Ovary (tissue), 9 donors: ENCODE measurements around the gene CD247. TPM values are rescaled to one million over a fixed set of nuclear protein-coding genes. Genes with fewer than 3 reads are reported as not detected.

Source experiments
- DNase-seq, 5 donors: peaks; one replicate each; pipeline ENCODE4 v3.0.0-alpha.2; 2019 to 2020
- H3K27ac ChIP-seq, 2 donors: fragments of 200-600 bp; one replicate each; pipeline versions ENCODE4 v1.5.1 to v1.8.0; 2019 to 2022
- H3K27me3 ChIP-seq: fragments of 200-600 bp; one replicate; pipeline ENCODE4 v1.8.0; 2022
- H3K36me3 ChIP-seq: fragments of 200-600 bp; sonication (generic); one replicate; pipeline ENCODE4 v1.5.1; 2019
- H3K4me1 ChIP-seq: one replicate; pipeline ENCODE4 v1.8.1; 2013; ENCODE audit warnings: mild to moderate bottlenecking, moderate library complexity; ENCODE audit not compliant: insufficient read depth
- H3K4me3 ChIP-seq: fragments of 200-600 bp; sonication (generic); one replicate; pipeline ENCODE4 v1.5.1; 2017
- H3K9me3 ChIP-seq, 2 donors: fragments of 200-600 bp in 1 of 2; sonication (generic) in 1 of 2; one replicate each; pipeline versions ENCODE4 v1.5.1 to v1.8.1; 2013 to 2019; ENCODE audit warnings: mild to moderate bottlenecking in 1 of 2, moderate library complexity in 1 of 2
- CTCF ChIP-seq, 3 donors: fragments of 450-650 bp in 2 of 3; fragments of 200-600 bp in 1 of 3; IDR thresholded peaks; one replicate each; pipeline versions ENCODE4 v1.5.1 to v1.8.0; 2016 to 2022; ENCODE audit warnings: antibody characterized with exemption in 3 of 3, mild to moderate bottlenecking in 1 of 3
- EP300 ChIP-seq: sonication (generic); formaldehyde crosslinking; IDR thresholded peaks from one replicate; pipeline ENCODE4 v1.6.1; 2017; ENCODE audit warnings: antibody characterized with exemption
- POLR2A ChIP-seq: fragments of 450-650 bp; IDR thresholded peaks from one replicate; pipeline ENCODE4 v1.6.1; 2017; ENCODE audit warnings: antibody characterized with exemption, mild to moderate bottlenecking, moderate library complexity
- WGBS, 3 donors: extraction: QIAGEN DNeasy Blood & Tissue Kit in 1 of 3; methylation state at CpG; one replicate each; pipeline versions ENCODE4 v1.1.5 to v1.1.7; 2013 to 2017; 5-methylcytosine and 5-hydroxymethylcytosine counted together
- intact Hi-C, 4 donors: fragments of 100-400 bp; cut with DNase I; formaldehyde crosslinking; loops; one replicate each; pipeline versions ENCODE4 v1.11.0 to v1.15.1; 2022 to 2023
- polyA plus RNA-seq, 2 donors: library from polyadenylated mRNA; stranded (reverse); fragments of 200-250 nt in 1 of 2; fragments of 350-450 nt in 1 of 2; fragmentation: Illumina TruSeq in 1 of 2; extraction: RNeasy Lipid Tissue Mini Kit (QIAGEN cat#74804) in 1 of 2; gene quantifications; one replicate each; pipeline ENCODE4 v1.2.3, GENCODE V29; 2013 to 2014
- total RNA-seq, 7 donors: library from RNA; depleted of rRNA in 2 of 7; stranded (reverse); fragments of >200 nt in 2 of 7; fragmentation: NEBNext Ultra II Directional in 3 of 7; extraction: Animal tissue kit (Norgen Biotek cat#: 25700) in 3 of 7; gene quantifications; one replicate each; pipeline versions ENCODE4 v1.1.0 to v1.2.4, GENCODE V29; 2016 to 2023
- donor health status: DM: no; HTN: no; CAD: no; lungs with moderate emphysema.
- donor health status: DM: no; HTN: no; CAD: no.
- donor health status: Bipolar disorder and iron deficiency.
- donor health status: DM: yes; HTN: yes; CAD: no.
- donor health status: DM: no; HTN: no; CAD: no.
- donor health status: DM: yes; HTN: yes; CAD: no.

CD247 gene
- total and polyA plus RNA-seq, 9 donors: 0.32 to 3.3 (median 0.47) TPM

GRCh38 chr1:167442142-167442848 lies 76.0 kb downstream of the CD247 start:
- WGBS, 3 donors: 45% methylated on average over 12 of the region's 12 CpGs
- H3K4me1 ChIP-seq: no peaks in the 10 kb centered on the region
- TF ChIP-seq CTCF (IDR thresholded peaks at IDR 0.05): peak; percentile 55 to 70 (median 58)
- no peak for TF ChIP-seq EP300
- H3K36me3 ChIP-seq: no peaks in the 10 kb centered on the region
- no peaks in the 10 kb centered on the region for H3K9me3 ChIP-seq
- intact Hi-C loops: loop anchor here (5.0 to 10.0 kb wide), 3 partner anchors 167 to 375 kb away; no protein-coding TSS in a partner anchor
- H3K27me3 ChIP-seq: no peaks in the 10 kb centered on the region
- H3K27ac ChIP-seq: no peak overlapping the region
- no peak overlapping the region for H3K4me3 ChIP-seq
- peak; percentile 63 to 84 (median 77) for DNase-seq

GRCh38 chr1:167441222-167441621 lies 77.1 kb downstream of the CD247 start:
- Histone ChIP-seq H3K36me3 (no peaks in the 10 kb centered on the region), H3K4me3 (no peak overlapping the region), H3K4me1 (no peaks in the 10 kb centered on the region), H3K27ac (no peak overlapping the region), H3K27me3 (no peaks in the 10 kb centered on the region), H3K9me3 (no peaks in the 10 kb centered on the region)
- no peak for DNase-seq
- no peak for TF ChIP-seq CTCF (IDR thresholded peaks at IDR 0.05)
- TF ChIP-seq EP300: no peak
- intact Hi-C loops: loop anchor here (5.0 to 10.0 kb wide), 3 partner anchors 166 to 374 kb away; no protein-coding TSS in a partner anchor
- WGBS, 3 donors: 93 to 97% (median 97%) methylated on average over 3 of the region's 3 CpGs

GRCh38 chr1:167440776-167441175 lies 77.6 kb downstream of the CD247 start:
- DNase-seq: no peak
- intact Hi-C loops: loop anchor here (5.0 to 10.0 kb wide), 3 partner anchors 166 to 373 kb away; no protein-coding TSS in a partner anchor
- H3K9me3 ChIP-seq: no peaks in the 10 kb centered on the region
- H3K27me3 ChIP-seq: no peaks in the 10 kb centered on the region
- no peak for TF ChIP-seq POLR2A
- TF ChIP-seq EP300: no peak
- no peak for TF ChIP-seq CTCF (IDR thresholded peaks at IDR 0.05)
- H3K4me1 ChIP-seq: no peaks in the 10 kb centered on the region
- WGBS, 3 donors: 93 to 95% (median 94%) methylated on average over 8 of the region's 8 CpGs
- no peaks in the 10 kb centered on the region for H3K36me3 ChIP-seq
- no peak overlapping the region for H3K4me3 ChIP-seq
- H3K27ac ChIP-seq: no peak overlapping the region

- no peaks in the 10 kb centered on the region for H3K27me3 ChIP-seq
- no peaks in the 10 kb centered on the region for H3K36me3 ChIP-seq
- no peaks in the 10 kb centered on the region for H3K4me1 ChIP-seq
- no peak overlapping the region for H3K27ac ChIP-seq
- TF ChIP-seq CTCF (IDR thresholded peaks at IDR 0.05): no peak
- no peak for TF ChIP-seq POLR2A
- TF ChIP-seq EP300: no peak
- no peak for DNase-seq
- WGBS, 3 donors: 94 to 97% (median 96%) methylated on average over 4 of the region's 4 CpGs
- intact Hi-C loops: loop anchor here (5.0 to 10.0 kb wide), 3 partner anchors 166 to 373 kb away; no protein-coding TSS in a partner anchor
- no peak overlapping the region for H3K4me3 ChIP-seq
- no peaks in the 10 kb centered on the region for H3K9me3 ChIP-seq
These were observed 78.0 kb downstream of the CD247 start for GRCh38 chr1:167440345-167440744.
